ENCODE measurements around the gene SUGCT.

DNA sequence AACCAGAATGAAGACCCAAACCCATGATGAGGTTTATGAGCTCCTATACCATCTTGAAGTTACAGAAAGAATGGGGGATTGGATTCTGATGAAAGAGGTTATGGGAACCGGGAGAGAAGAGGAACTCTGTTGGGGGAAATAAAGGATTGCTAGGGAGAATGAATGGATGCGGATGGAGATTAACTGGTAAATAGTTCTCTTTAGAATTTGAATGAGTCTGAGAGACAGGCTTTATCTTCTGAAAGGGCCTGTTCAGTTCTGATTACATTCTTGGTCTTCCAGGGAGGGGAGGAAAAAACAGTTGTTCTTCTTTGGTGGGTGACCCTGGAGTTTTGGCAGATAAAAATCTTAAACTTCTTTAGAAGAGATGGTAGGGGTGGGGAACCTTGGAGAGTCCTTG is 13.9 kb downstream of the SUGCT start:
- TF ChIP-seq, protein P1, sequence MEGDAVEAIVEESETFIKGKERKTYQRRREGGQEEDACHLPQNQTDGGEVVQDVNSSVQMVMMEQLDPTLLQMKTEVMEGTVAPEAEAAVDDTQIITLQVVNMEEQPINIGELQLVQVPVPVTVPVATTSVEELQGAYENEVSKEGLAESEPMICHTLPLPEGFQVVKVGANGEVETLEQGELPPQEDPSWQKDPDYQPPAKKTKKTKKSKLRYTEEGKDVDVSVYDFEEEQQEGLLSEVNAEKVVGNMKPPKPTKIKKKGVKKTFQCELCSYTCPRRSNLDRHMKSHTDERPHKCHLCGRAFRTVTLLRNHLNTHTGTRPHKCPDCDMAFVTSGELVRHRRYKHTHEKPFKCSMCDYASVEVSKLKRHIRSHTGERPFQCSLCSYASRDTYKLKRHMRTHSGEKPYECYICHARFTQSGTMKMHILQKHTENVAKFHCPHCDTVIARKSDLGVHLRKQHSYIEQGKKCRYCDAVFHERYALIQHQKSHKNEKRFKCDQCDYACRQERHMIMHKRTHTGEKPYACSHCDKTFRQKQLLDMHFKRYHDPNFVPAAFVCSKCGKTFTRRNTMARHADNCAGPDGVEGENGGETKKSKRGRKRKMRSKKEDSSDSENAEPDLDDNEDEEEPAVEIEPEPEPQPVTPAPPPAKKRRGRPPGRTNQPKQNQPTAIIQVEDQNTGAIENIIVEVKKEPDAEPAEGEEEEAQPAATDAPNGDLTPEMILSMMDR (conservative IDR thresholded peaks at IDR 0.05; ENCODE audit: low read length), result no peak
- no peak for TF ChIP-seq EZH2phosphoT487 (IDR thresholded peaks at IDR 0.05; ENCODE audit: borderline replicate concordance, low read depth, low read length)

Measured in OCI-LY7 (cell line).